HL-60 (cell line): Measurements from ENCODE around the gene DOK7.

Source experiments
- DNase-seq, 2 experiments: peaks; one replicate each; pipeline ENCODE4 v3.0.0-alpha.2; 2010 to 2020; ENCODE audit warnings: low read depth in 1 of 2, low spot score in 1 of 2
- H3K27ac ChIP-seq: fragments of 250-450 bp; sonication (Bioruptor Pico); replicated peaks from 2 replicates; pipeline ENCODE4 v1.5.1; 2020; ENCODE audit warnings: mild to moderate bottlenecking, moderate library complexity
- H3K27me3 ChIP-seq: fragments of 250-450 bp; sonication (Bioruptor Pico); 2 replicates; pipeline ENCODE4 v1.5.1; 2021; ENCODE audit warnings: mild to moderate bottlenecking, moderate library complexity; ENCODE audit not compliant: insufficient read depth, poor library complexity, severe bottlenecking
- H3K4me3 ChIP-seq: replicated peaks from 2 replicates; pipeline ENCODE4 v1.5.1; 2011; ENCODE audit warnings: mild to moderate bottlenecking, control low read depth, low read length; ENCODE audit not compliant: insufficient read depth
- GABPA ChIP-seq: IDR thresholded peaks from 2 replicates; pipeline ENCODE4 v1.6.1; 2012; ENCODE audit warnings: low read depth
- POLR2AphosphoS5 ChIP-seq: IDR thresholded peaks from 2 replicates; pipeline ENCODE4 v1.6.1; 2012; ENCODE audit warnings: low read depth
- SPI1 ChIP-seq: IDR thresholded peaks from 2 replicates; pipeline ENCODE4 v1.6.1; 2012; ENCODE audit warnings: low read depth, mild to moderate bottlenecking, borderline replicate concordance
- TF ChIP-seq, protein P1 (sequence below): IDR thresholded peaks from one replicate; pipeline ENCODE4 v1.5.1; 2011; ENCODE audit warnings: low read length, control low read depth, inconsistent platforms; ENCODE audit not compliant: insufficient read depth
- TF ChIP-seq, protein P2 (sequence below): IDR thresholded peaks from 2 replicates; pipeline ENCODE4 v1.6.1; 2012; ENCODE audit warnings: low read depth; ENCODE audit not compliant: insufficient replicate concordance

Gene DOK7

DNA sequence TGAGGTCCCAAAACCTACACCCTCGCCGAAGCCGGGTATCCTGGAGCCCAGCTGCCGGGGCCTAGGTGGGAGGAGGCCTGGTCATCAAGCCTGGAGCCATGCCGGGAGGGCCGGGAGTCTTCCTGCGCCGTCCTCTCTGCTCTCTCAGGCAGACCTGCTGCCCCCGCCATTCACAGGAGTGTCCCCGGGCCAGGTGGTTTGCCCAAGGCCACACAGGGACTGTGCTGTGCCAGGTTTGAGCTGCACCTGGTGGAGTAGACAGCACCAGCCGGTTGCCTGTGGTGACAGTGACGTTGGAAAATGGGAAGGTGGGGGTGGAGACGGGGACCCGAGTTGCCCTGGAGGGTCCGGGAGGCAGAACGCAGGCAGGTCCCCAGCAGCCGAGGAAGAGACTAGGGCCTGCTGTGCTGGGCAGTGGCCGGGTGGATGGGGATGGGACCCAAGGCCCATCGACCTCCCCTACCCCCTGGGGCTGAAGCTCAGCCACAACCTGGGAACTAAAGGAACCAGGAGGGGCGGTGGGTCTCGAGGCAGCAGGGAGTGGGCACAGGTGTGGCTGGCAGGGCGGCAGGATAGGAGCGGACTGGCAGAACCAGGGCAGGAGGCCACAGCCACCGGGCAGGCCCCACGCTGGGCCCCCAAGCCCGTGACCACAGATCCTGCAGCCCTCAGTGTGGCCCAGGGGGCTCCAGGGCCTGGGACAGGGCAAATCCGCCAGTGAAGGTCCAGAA, 9.5 kb downstream of the DOK7 start:
- TF ChIP-seq, protein P1, sequence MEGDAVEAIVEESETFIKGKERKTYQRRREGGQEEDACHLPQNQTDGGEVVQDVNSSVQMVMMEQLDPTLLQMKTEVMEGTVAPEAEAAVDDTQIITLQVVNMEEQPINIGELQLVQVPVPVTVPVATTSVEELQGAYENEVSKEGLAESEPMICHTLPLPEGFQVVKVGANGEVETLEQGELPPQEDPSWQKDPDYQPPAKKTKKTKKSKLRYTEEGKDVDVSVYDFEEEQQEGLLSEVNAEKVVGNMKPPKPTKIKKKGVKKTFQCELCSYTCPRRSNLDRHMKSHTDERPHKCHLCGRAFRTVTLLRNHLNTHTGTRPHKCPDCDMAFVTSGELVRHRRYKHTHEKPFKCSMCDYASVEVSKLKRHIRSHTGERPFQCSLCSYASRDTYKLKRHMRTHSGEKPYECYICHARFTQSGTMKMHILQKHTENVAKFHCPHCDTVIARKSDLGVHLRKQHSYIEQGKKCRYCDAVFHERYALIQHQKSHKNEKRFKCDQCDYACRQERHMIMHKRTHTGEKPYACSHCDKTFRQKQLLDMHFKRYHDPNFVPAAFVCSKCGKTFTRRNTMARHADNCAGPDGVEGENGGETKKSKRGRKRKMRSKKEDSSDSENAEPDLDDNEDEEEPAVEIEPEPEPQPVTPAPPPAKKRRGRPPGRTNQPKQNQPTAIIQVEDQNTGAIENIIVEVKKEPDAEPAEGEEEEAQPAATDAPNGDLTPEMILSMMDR, result no peak
- TF ChIP-seq, protein P2, sequence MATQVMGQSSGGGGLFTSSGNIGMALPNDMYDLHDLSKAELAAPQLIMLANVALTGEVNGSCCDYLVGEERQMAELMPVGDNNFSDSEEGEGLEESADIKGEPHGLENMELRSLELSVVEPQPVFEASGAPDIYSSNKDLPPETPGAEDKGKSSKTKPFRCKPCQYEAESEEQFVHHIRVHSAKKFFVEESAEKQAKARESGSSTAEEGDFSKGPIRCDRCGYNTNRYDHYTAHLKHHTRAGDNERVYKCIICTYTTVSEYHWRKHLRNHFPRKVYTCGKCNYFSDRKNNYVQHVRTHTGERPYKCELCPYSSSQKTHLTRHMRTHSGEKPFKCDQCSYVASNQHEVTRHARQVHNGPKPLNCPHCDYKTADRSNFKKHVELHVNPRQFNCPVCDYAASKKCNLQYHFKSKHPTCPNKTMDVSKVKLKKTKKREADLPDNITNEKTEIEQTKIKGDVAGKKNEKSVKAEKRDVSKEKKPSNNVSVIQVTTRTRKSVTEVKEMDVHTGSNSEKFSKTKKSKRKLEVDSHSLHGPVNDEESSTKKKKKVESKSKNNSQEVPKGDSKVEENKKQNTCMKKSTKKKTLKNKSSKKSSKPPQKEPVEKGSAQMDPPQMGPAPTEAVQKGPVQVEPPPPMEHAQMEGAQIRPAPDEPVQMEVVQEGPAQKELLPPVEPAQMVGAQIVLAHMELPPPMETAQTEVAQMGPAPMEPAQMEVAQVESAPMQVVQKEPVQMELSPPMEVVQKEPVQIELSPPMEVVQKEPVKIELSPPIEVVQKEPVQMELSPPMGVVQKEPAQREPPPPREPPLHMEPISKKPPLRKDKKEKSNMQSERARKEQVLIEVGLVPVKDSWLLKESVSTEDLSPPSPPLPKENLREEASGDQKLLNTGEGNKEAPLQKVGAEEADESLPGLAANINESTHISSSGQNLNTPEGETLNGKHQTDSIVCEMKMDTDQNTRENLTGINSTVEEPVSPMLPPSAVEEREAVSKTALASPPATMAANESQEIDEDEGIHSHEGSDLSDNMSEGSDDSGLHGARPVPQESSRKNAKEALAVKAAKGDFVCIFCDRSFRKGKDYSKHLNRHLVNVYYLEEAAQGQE, result no peak
- TF ChIP-seq GABPA, result no peak
- no peak for TF ChIP-seq SPI1
- TF ChIP-seq POLR2AphosphoS5, result no peak
- Histone ChIP-seq H3K27me3 (peaks cover 2% of the 10 kb centered on the region), H3K4me3 (no peak overlapping the region), H3K27ac (no peak overlapping the region)
- no peak for DNase-seq

DNA sequence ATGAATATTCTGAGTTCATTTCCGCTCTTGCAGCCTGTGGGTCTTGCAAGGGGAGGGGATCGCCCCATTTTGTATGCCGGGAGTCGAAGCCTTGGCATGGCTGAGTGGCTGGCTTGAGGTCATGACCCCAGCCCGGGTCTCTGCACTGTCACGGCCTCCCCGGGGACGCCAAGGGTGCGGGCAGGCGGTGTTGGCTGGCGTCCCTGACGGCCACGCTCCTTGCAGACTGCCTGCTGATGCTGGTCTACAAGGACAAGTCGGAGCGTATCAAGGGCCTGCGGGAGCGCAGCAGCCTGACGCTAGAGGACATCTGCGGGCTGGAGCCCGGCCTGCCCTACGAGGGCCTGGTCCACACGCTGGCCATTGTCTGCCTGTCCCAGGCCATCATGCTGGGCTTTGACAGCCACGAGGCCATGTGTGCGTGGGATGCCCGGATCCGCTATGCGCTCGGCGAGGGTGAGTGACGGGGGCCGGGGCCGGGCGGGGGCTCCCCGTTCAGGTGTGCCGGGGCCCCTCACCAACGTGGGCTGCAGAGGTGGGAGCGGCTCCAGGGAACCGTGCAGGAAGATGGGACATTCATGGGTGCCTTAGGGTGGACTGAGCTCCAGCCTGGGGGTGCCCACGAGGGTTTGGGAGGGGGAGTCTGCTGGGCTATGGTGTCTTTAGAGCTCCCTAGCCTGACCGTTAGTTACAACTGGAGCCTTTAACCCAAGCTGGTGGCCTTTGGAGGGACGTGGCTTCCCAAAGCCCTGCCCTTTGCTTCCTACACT, 10.3 kb downstream of the DOK7 start:
- Histone ChIP-seq H3K27me3 (peaks cover 2% of the 10 kb centered on the region), H3K27ac (no peak overlapping the region)
- no peak for DNase-seq

GRCh38 chr4:3473996-3474765, 11.1 kb downstream of the DOK7 start:
- Histone ChIP-seq H3K27ac (no peak overlapping the region), H3K4me3 (no peak overlapping the region), H3K27me3 (peaks cover 2% of the 10 kb centered on the region)
- no peak for DNase-seq
- TF ChIP-seq GABPA (no peak), SPI1 (no peak), POLR2AphosphoS5 (no peak)
- TF ChIP-seq, protein P1, result no peak
- TF ChIP-seq, protein P2, result no peak

More for the DNA sequence above, 10.3 kb downstream of the DOK7 start:
- no peak overlapping the region for H3K4me3 ChIP-seq
- TF ChIP-seq SPI1 (no peak), GABPA (no peak), POLR2AphosphoS5 (no peak)
- TF ChIP-seq, protein P1, result no peak
- TF ChIP-seq, protein P2, result no peak
